NK-92 treated with Interleukin-12 subunit alpha and Interleukin-12 subunit beta, amount 100 ng/mL, for 24 hours (cell line): Measurements from ENCODE around the gene IQCK.
"Not testable (repeated sequence)": the region's sequence is repeated elsewhere in the genome, so short reads cannot be mapped to it uniquely, and the experiment has no call there.

Source experiments
- DNase-seq: peaks from one replicate; lab custom pipeline; 2025; lab: John Stamatoyannopoulos, UW

The IQCK gene

DNA sequence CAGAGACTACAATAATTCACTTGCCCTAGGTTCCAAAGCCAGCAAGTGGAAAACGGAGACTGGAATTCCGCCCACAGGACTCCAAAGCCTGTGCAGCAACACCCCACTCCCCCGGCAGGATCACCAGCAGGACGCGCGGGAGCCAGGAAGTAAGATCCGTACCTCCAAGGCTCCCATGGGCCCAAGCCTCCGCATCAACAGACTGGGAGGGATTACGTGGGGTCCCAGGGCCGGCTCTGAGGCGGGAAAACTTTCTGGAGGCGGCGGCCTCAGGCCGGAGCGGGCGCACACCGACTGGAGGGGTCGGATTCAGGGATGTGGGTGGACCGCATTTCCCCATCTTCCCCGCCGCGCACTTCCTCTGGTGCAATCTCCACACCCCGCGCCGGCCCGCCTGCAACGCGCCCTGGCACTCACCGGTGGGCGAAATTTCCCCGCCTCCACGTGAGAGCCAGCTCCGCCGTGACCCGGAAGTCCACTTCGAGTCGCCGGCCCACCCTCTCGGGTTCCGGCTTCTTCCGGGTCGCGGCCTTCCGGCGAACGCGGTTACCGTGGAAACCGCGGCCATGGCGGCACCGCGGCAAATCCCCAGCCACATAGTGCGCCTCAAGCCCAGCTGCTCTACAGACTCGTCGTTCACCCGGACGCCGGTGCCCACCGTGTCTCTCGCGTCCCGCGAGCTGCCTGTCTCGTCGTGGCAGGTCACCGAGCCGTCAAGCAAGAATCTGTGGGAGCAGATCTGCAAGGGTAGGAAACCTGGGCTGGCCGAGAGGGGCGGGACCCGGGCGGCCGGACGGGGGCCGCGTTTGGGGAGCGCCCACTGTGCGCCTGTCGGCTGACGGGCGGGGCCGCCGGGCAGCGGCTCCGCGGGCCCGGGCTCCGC is at the start of gene IQCK, which contains the start of gene KNOP1:
IQCK (plus strand) TSS at position 531 of the 883 bp plus-strand sequence; CDS start at position 567, 36 bp downstream.
KNOP1 (minus strand) TSS at position 487 of the 883 bp plus-strand sequence. CDS start 3,192 bp downstream, outside the sequence.
- peak; percentile 81 for DNase-seq

DNA sequence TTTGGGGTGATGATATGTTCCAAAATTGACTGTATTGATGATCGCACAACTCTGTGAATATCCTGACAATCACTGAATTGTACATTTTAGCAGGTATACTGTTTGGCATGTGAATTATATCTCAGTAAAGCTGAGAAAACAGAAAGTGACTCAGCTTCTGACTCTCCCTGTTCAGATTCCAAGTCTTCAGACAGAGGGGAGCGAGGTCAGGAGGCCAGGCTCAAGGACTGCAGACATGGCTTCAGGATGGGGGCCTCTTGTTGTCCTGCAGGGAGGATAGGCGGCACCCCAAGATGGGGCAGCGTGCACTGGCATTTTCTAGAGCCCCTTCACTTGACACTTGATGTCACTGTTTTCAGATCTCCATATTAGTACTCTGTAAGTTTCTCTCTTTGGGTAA is 45.7 kb upstream of the IQCK start:
- DNase-seq: no peak

DNA sequence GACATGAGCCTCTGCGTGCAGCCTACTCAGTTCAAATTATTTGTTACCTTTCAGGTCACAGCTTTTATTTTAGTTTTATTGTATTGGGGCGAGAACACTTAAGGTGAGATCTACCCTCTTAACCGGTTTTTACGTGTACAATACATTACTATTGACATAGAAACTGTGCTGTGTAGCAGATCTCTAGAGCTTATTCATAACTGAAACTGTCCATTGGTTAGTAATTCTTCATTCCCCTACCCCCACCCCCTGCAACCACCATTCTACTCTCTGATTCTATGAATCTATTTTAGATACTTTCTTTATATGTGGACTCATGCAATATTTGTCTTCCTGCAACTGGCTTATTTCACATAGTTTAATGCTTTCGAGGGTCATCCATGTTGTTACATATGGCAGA is 43.6 kb upstream of the IQCK start:
- DNase-seq: no peak

- no peak for DNase-seq
Observed at GRCh38 chr16:19677402-19677801, 40.7 kb upstream of the IQCK start.

GRCh38 chr16:19678804-19679203 is 39.3 kb upstream of the IQCK start:
- DNase-seq: no peak

- DNase-seq: not testable (repeated sequence)
Observed at GRCh38 chr16:19679281-19679680, 38.8 kb upstream of the IQCK start.

- DNase-seq: no peak
Observed at GRCh38 chr16:19680881-19681340, 37.2 kb upstream of the IQCK start.

GRCh38 chr16:19681637-19682036 is 36.4 kb upstream of the IQCK start:
- no peak for DNase-seq

- no peak for DNase-seq
Observed at GRCh38 chr16:19683453-19684236, 34.4 kb upstream of the IQCK start.

DNA sequence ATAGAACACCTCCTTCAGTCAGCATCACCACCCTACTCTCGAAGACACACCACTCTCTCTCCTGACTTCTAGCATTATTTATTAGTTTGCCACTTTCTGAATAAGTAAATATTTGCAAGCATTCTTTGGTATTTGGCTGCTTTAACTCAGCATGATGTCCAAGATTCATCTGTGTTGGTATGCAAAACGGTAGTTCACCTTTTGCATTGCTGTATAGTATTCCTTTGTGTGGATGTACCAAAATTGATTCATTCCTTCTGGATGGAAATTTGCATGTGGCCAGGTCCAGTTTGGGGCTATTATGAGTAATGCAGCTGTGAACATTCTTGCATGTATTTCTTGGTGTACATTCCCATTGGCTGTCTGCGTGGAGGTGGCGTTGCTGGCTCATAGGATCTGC is 32.9 kb upstream of the IQCK start:
- no peak for DNase-seq

DNA sequence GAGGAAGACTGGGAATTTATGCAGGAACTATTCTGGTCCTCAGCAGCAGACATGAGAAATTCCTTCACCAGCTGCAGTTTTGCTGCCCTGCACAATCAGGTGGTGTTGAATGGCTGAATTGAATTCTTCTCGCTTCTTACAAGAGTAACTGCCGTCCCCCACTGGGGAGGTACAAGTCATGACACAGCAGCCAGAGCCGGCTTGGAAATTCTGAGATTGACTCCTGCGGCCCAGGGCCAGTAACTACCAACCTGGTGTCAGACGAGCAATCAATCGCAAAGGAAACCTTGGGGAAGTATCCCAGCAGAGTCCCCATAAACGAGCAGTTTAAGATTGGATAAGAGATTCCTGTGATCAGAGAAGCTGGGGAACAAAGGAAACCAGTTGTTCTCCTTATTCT is 30.8 kb upstream of the IQCK start:
- DNase-seq: no peak

DNA sequence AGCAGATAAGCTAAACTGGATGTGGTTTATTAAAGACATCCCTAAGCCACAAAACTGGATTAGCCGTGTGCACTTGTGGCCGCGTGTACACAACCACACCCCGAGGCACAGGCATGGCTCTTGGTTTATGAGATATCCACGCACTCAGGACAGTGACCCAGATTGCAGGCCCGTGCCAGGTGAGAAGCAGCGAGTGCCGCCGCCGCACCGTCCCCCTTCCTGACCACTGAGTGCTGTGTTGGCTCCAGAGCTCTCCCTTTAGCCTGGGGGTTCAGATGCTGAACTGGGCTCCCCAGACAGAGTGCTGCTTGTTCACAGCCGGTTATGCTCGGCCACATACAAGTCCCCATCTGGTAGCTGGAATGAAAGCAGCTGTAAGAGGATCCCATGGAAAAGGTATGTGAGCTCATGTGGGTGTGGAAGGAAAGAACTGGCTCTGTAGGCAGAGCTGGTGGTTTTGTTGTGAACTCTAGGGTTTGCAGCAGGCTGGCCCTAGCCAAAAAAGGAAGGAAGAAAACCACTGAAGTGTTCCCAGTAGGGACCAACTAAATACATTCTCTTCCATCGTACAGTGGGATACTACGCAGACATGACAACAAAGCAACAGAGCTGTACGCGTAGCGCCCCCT is 29.6 kb upstream of the IQCK start:
- no peak for DNase-seq

DNA sequence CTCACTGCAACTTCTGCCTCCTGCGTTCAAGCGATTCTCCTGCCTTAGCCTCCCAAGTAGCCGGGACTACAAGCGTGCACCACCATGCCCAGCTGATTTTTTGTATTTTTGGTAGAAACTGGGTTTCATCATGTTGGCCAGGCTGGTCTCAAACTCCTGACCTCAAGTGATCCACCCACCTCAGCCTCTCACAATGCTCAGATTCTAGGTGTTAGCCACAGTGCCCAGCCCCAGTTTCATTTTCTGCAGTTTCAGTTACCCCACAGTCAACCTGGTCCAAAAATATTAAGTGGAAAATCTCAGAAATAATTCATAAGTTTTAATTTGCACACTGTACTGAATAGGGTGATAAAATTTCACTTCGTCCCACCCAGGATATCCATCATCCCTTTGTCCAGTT is 28.7 kb upstream of the IQCK start:
- DNase-seq: no peak

DNA sequence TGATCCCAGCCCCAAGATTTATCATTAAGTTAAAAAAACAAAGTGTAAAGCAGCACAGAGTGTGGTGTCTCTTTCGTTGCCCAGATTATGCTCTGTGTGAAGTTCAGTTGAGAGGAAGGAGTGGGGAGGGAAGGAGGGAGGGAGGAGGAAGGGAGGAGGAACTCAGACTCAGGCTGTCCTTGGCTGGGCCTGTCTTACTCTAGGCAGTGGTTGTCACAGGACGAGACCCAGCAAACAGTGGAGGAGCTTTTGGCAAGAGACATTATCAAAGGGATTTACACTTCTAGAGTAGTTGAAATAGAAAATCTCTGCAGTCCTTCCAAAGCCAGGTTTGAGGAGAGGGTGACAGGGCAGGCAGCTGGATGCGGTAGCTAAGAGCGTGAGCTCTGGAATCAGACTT is 27.9 kb upstream of the IQCK start:
- DNase-seq: no peak

GRCh38 chr16:19691161-19691711 is 26.8 kb upstream of the IQCK start:
- DNase-seq: no peak

DNA sequence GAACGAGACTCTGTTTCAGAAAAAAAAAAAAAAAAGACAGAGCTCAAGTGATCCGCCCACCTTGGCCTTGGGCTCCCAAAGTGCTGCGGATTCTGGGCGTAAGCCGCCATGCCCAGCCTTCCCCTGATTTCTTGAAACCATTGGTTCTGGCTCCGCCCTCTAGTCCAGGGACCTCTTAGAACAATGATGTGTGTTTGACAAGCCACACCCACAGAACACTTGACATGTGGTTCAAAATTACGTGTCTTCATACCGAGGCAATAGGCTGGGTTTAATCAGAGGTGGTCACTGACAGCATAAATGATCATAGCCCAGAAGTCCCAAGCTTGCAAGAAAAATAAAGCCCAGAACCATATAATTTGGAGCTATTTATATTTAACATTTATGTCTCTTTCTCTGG is 23.1 kb upstream of the IQCK start:
- DNase-seq: no peak

GRCh38 chr16:19696328-19696727 is 21.7 kb upstream of the IQCK start:
- DNase-seq: no peak

GRCh38 chr16:19696961-19697360 is 21.1 kb upstream of the IQCK start:
- DNase-seq: no peak

- no peak for DNase-seq
Observed at GRCh38 chr16:19697756-19698318, 20.2 kb upstream of the IQCK start.

GRCh38 chr16:19698480-19699465 is 19.3 kb upstream of the IQCK start:
- no peak for DNase-seq

GRCh38 chr16:19699472-19699871 is 18.6 kb upstream of the IQCK start:
- no peak for DNase-seq
